ENCODE data around the gene OR4C12. TPM values are rescaled to one million over a fixed set of nuclear protein-coding genes. Genes with fewer than 3 reads are reported as not detected.
"Not testable (repeated sequence)": the region's sequence is repeated elsewhere in the genome, so short reads cannot be mapped to it uniquely, and the experiment has no call there.

OR4C12 gene
- total and polyA plus RNA-seq, 2 donors (not counting 1 experiment from before 2014, with no cell fraction given) = not detected

DNA sequence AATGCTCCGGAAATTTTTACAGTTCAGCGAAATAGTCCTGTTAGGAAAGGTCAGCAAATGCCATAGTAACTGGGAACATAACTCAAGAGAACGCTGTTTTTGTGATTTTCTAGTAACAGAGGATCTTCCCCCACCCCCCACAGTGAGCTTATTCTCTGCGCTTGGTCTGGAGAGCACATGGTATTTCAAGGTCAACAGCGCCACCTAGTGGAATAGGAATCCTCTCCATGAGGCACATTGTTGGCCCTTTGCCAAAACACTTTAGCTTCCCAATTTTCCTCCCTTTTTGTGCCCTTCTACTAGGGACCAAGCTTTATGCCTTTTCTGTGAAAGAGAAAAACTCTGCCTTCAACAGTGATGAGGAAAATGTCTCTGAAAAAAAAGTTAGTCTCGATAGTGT, 13.2 kb upstream of the OR4C12 start:
- H3K4me3 Mint-ChIP-seq = no peak overlapping the region
- H3K4me1 Mint-ChIP-seq = no peaks in the 10 kb centered on the region
- H3K79me2 ChIP-seq (ENCODE audit: control insufficient read depth, insufficient read depth, low read length) = no peaks in the 10 kb centered on the region
- intact Hi-C loops (cut with micrococcal nuclease) = no loop called here
- no peak overlapping the region for H3K4me2 ChIP-seq (replicated peaks; ENCODE audit: low read depth, low read length, poor library complexity, severe bottlenecking)
- no peak for ATAC-seq (ENCODE audit: low read depth)
- H3K4me1 ChIP-seq (ENCODE audit: control insufficient read depth in 2 of 2, insufficient read depth in 2 of 2, low read length in 2 of 2) = no peaks in the 10 kb centered on the region
- no peak overlapping the region for H2AFZ ChIP-seq (ENCODE audit: insufficient read depth, low read depth, low read length, poor library complexity, severe bottlenecking)
- H3K36me3 ChIP-seq (replicated peaks in 1 of 2; ENCODE audit: control extremely low read depth in 1 of 2, control insufficient read depth in 1 of 2, extremely low read depth in 1 of 2, insufficient read depth in 2 of 2, low read length in 1 of 2) = no peaks in the 10 kb centered on the region
- H4K20me1 ChIP-seq (ENCODE audit: control insufficient read depth, insufficient read depth, low read length, poor library complexity, severe bottlenecking) = no peaks in the 10 kb centered on the region
- H3K9ac ChIP-seq (ENCODE audit: low read length) = no peak overlapping the region
- DNase-seq = peak; percentile 20
- peaks cover 2% of the 10 kb centered on the region for H3K9me3 Mint-ChIP-seq (ENCODE audit: insufficient read depth)
- H3K4me3 ChIP-seq (ENCODE audit: control extremely low read depth in 1 of 5, extremely low read depth in 1 of 5, insufficient read depth in 1 of 5, low read depth in 2 of 5, low read length in 4 of 5) = no peak overlapping the region
- WGBS (ENCODE audit: insufficient coverage) = 21% methylated on average over 2 of the region's 6 CpGs
- no peaks in the 10 kb centered on the region for H3K27me3 ChIP-seq (replicated peaks in 1 of 4; ENCODE audit: control extremely low read depth in 1 of 4, control insufficient read depth in 3 of 4, insufficient read depth in 4 of 4, low read length in 3 of 4)
- CTCF ChIA-PET = no interaction called here
- POLR2A ChIA-PET = no interaction called here
- TF ChIP-seq, protein P1, sequence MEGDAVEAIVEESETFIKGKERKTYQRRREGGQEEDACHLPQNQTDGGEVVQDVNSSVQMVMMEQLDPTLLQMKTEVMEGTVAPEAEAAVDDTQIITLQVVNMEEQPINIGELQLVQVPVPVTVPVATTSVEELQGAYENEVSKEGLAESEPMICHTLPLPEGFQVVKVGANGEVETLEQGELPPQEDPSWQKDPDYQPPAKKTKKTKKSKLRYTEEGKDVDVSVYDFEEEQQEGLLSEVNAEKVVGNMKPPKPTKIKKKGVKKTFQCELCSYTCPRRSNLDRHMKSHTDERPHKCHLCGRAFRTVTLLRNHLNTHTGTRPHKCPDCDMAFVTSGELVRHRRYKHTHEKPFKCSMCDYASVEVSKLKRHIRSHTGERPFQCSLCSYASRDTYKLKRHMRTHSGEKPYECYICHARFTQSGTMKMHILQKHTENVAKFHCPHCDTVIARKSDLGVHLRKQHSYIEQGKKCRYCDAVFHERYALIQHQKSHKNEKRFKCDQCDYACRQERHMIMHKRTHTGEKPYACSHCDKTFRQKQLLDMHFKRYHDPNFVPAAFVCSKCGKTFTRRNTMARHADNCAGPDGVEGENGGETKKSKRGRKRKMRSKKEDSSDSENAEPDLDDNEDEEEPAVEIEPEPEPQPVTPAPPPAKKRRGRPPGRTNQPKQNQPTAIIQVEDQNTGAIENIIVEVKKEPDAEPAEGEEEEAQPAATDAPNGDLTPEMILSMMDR (IDR thresholded peaks at IDR 0.05) = peak; percentile 48
- TF ChIP-seq EZH2 (IDR thresholded peaks at IDR 0.05; ENCODE audit: borderline replicate concordance, insufficient read depth, low read depth, low read length, poor library complexity, severe bottlenecking) = no peak
- no peak overlapping the region for H3K27ac ChIP-seq (ENCODE audit: low read length in 2 of 2)
- H3K27me3 Mint-ChIP-seq = no peaks in the 10 kb centered on the region
- H3K27ac Mint-ChIP-seq = no peak overlapping the region
- H3K9me3 ChIP-seq (ENCODE audit: control extremely low read depth in 1 of 3, control insufficient read depth in 2 of 3, insufficient read depth in 1 of 3, low read length in 2 of 3) = peaks cover 0 to 4% (median 2%) of the 10 kb centered on the region in 3 donors

DNA sequence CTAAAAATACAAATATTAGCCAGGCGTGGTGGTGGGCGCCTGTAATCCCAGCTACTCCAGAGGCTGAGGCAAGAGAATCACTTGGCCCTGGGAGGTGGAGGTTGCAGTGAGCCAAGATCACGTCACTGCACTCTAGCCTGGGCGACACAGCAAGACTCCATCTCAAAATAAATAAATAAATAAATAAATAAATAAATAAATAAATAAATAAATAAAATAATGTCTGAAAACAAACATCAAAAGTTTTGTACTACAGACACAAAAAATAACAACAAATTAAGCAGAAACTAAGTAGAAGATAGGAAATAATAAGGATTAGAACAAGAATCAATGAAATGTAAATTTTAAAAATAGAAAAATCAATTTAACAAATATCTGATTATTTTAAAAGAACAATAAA, 8.9 kb downstream of the OR4C12 start:
- H3K9me3 ChIP-seq (ENCODE audit: control extremely low read depth in 1 of 3, control insufficient read depth in 2 of 3, insufficient read depth in 1 of 3, low read length in 2 of 3); H3K4me2 ChIP-seq (replicated peaks; ENCODE audit: low read depth, low read length, poor library complexity, severe bottlenecking); H3K4me3 Mint-ChIP-seq; CTCF ChIA-PET; H3K79me2 ChIP-seq (ENCODE audit: control insufficient read depth, insufficient read depth, low read length); H3K27ac ChIP-seq (ENCODE audit: low read length in 2 of 2); ATAC-seq (ENCODE audit: low read depth); H3K4me1 ChIP-seq (ENCODE audit: control insufficient read depth in 2 of 2, insufficient read depth in 2 of 2, low read length in 2 of 2); H3K27me3 Mint-ChIP-seq; H3K36me3 ChIP-seq (replicated peaks in 1 of 2; ENCODE audit: control extremely low read depth in 1 of 2, control insufficient read depth in 1 of 2, extremely low read depth in 1 of 2, insufficient read depth in 2 of 2, low read length in 1 of 2); H2AFZ ChIP-seq (ENCODE audit: insufficient read depth, low read depth, low read length, poor library complexity, severe bottlenecking); H3K27ac Mint-ChIP-seq; H3K9ac ChIP-seq (ENCODE audit: low read length); H3K4me1 Mint-ChIP-seq; H4K20me1 ChIP-seq (ENCODE audit: control insufficient read depth, insufficient read depth, low read length, poor library complexity, severe bottlenecking); intact Hi-C loops (cut with micrococcal nuclease); POLR2A ChIA-PET; H3K27me3 ChIP-seq (replicated peaks in 1 of 4; ENCODE audit: control extremely low read depth in 1 of 4, control insufficient read depth in 3 of 4, insufficient read depth in 4 of 4, low read length in 3 of 4); DNase-seq; H3K9me3 Mint-ChIP-seq (ENCODE audit: insufficient read depth); H3K4me3 ChIP-seq (ENCODE audit: control extremely low read depth in 1 of 5, extremely low read depth in 1 of 5, insufficient read depth in 1 of 5, low read depth in 2 of 5, low read length in 4 of 5): not testable (repeated sequence)
- WGBS (ENCODE audit: insufficient coverage) = no CpG with 5 or more reads among the region's 4 CpGs
